HepG2 (cell line): ENCODE measurements around the gene TIMM10. TPM values are rescaled to one million over a fixed set of nuclear protein-coding genes. Genes with fewer than 3 reads are reported as not detected.

Experiments used
- CREBL2 ChIP-seq: sonication (generic); formaldehyde crosslinking; IDR thresholded peaks from 2 replicates; pipeline ENCODE4 v1.8.1; 2023; ENCODE audit warnings: missing genetic modification reagents, mild to moderate bottlenecking, borderline replicate concordance
- FLYWCH1 ChIP-seq: sonication (generic); formaldehyde crosslinking; IDR thresholded peaks from 2 replicates; pipeline ENCODE4 v1.8.1; 2023; ENCODE audit warnings: mild to moderate bottlenecking, missing genetic modification reagents
- GTF2F1 ChIP-seq: fragments of 150-350 bp; IDR thresholded peaks from 2 replicates; pipeline ENCODE4 v1.6.1; 2014; ENCODE audit warnings: low read length
- HOMEZ ChIP-seq: IDR thresholded peaks from 2 replicates; pipeline ENCODE4 v1.6.1; 2016; ENCODE audit warnings: low read depth
- ISX ChIP-seq: sonication (generic); formaldehyde crosslinking; conservative IDR thresholded peaks from 2 replicates; pipeline ENCODE4 v1.5.0; 2020; ENCODE audit warnings: missing genetic modification reagents
- LRRFIP1 ChIP-seq: sonication (generic); formaldehyde crosslinking; conservative IDR thresholded peaks from 2 replicates; pipeline ENCODE4 v1.4.0; 2020; ENCODE audit warnings: missing genetic modification reagents
- MIER2 ChIP-seq: IDR thresholded peaks from 2 replicates; pipeline ENCODE4 v1.6.1; 2016; ENCODE audit warnings: missing biosample characterization, missing genetic modification reagents
- RARA ChIP-seq: IDR thresholded peaks from 2 replicates; pipeline ENCODE4 v1.6.1; 2016; ENCODE audit warnings: missing genetic modification reagents, missing compliant biosample characterization
- SKIL ChIP-seq: sonication (generic); formaldehyde crosslinking; IDR thresholded peaks from 2 replicates; pipeline ENCODE4 v1.8.0; 2022; ENCODE audit warnings: missing genetic modification reagents, mild to moderate bottlenecking, moderate library complexity, borderline replicate concordance
- SOX13 ChIP-seq, 3 experiments: fragments of 450-650 bp in 1 of 3; sonication (generic) in 1 of 3; formaldehyde crosslinking in 1 of 3; IDR thresholded peaks in 2 of 3; conservative IDR thresholded peaks in 1 of 3; 2 replicates each; pipeline versions ENCODE4 v1.5.0 to v1.6.1; 2016 to 2020; ENCODE audit warnings: antibody characterized with exemption in 1 of 3, mild to moderate bottlenecking in 1 of 3, missing compliant biosample characterization in 1 of 3, missing genetic modification reagents in 1 of 3, moderate library complexity in 1 of 3
- ZFP36L1 ChIP-seq: sonication (generic); formaldehyde crosslinking; IDR thresholded peaks from 2 replicates; pipeline ENCODE4 v1.8.0; 2022; ENCODE audit warnings: mild to moderate bottlenecking, missing genetic modification reagents, moderate library complexity
- ZFX ChIP-seq: sonication (generic); formaldehyde crosslinking; IDR thresholded peaks from 2 replicates; pipeline ENCODE4 v1.4.0; 2020; ENCODE audit warnings: mild to moderate bottlenecking, low read depth, missing genetic modification reagents, moderate library complexity
- ZNF503 ChIP-seq: sonication (generic); formaldehyde crosslinking; IDR thresholded peaks from 2 replicates; pipeline ENCODE4 v1.4.0; 2020; ENCODE audit warnings: missing genetic modification reagents
- ZNF670 ChIP-seq: sonication (generic); formaldehyde crosslinking; IDR thresholded peaks from 2 replicates; pipeline ENCODE4 v1.8.0; 2022; ENCODE audit warnings: mild to moderate bottlenecking, missing genetic modification reagents, borderline replicate concordance
- polyA plus RNA-seq, 8 experiments: library from polyadenylated mRNA; depleted of rRNA in 3 of 8; stranded (reverse) in 7 of 8; unstranded in 1 of 8; fragments of >200 nt; fragmentation: Illumina TruSeq in 4 of 8; extraction: Trizol in 4 of 8; gene quantifications; 2 replicates each; pipeline versions ENCODE4 v1.2.1 to v1.2.3, GENCODE V29; 2011 to 2016; ENCODE audit warnings: low read depth in 4 of 8, missing spikeins in 1 of 8, mixed read lengths in 1 of 8; ENCODE audit not compliant: insufficient read depth in 1 of 8
- total RNA-seq, 5 experiments: library from RNA; depleted of rRNA; stranded (reverse); fragments of >200 nt; fragmentation: Illumina TruSeq; extraction: Trizol; gene quantifications; 2 replicates each; pipeline ENCODE4 v1.2.3, GENCODE V29; 2016; ENCODE audit warnings: low read depth in 1 of 5
- TF ChIP-seq, protein P1 (sequence below): sonication (generic); formaldehyde crosslinking; IDR thresholded peaks from 2 replicates; pipeline ENCODE4 v1.5.1; 2020; ENCODE audit warnings: mild to moderate bottlenecking, missing genetic modification reagents

TIMM10 gene
- total and polyA plus RNA-seq, 2 of the 13 experiments (the other 11 are each of a cell fraction or from before 2014, with no cell fraction given), result 67.8 to 82.2 TPM

DNA sequence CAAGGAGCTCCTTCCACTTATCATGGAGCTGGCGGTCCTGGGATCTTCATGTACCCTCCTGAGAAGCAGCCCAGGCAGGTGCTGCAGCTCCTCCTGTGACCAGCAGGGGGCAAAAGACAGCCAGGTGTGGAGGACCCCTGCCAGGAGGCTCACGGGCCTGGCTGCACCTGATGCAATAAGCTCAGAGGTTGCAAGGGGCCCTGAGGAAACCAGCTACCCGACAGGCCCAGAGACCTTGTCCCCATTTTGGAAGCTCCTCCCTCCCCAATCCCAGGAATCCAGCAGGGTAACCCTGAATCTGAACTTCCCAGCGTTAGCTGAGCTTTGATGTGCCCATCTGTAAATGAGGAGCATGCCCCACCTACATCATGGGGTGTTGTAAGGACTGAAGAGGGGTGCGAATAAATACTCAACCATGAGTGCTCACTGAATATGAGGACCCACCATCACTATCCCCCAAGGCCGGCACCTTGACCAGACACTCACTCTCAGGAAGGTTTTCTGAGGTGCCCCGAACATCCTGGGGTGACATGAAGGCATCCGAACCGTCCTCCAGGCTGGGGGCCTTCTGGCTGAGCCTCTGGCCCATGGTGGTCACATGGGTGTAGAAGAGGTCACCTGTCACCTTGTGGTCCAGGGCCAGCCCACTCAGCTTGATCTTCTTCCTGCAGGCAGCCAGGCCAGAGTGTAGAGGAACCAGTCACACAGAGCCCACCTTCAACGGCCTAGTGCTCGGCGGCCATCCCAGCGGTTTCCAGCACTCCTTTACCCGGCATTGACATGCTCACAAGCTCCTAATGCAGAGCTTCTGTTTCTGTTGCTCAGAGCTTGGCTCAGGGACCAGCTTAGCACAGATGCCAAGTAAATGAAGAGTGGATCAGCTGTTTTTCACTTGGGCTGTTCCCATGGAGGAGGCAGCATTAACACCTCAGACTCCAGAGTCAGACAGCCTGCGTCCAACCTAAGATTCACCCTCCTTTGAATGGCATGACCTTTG lies 36.7 kb downstream of the TIMM10 start (continued):
- TF ChIP-seq, protein P1, sequence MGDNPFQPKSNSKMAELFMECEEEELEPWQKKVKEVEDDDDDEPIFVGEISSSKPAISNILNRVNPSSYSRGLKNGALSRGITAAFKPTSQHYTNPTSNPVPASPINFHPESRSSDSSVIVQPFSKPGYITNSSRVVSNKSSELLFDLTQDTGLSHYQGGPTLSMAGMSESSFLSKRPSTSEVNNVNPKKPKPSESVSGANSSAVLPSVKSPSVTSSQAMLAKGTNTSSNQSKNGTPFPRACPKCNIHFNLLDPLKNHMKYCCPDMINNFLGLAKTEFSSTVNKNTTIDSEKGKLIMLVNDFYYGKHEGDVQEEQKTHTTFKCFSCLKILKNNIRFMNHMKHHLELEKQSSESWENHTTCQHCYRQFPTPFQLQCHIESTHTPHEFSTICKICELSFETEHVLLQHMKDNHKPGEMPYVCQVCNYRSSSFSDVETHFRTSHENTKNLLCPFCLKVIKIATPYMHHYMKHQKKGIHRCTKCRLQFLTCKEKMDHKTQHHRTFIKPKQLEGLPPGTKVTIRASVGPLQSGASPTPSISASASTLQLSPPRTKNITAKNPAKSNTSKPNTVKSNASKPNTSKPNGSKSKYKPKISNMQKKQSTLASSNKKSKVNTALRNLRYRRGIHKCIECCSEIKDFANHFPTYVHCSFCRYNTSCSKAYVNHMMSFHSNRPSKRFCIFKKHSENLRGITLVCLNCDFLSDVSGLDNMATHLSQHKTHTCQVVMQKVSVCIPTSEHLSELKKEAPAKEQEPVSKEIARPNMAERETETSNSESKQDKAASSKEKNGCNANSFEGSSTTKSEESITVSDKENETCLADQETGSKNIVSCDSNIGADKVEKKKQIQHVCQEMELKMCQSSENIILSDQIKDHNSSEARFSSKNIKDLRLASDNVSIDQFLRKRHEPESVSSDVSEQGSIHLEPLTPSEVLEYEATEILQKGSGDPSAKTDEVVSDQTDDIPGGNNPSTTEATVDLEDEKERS, result no peak; the same call in 1 of the 2 replicates
- TF ChIP-seq CREBL2 (CRISPR knock-in tag), result 0 out of 2 replicates have a peak, but pooled peaks have one; percentile 43
- TF ChIP-seq ISX (CRISPR knock-in tag), result no peak
- no peak for TF ChIP-seq FLYWCH1 (CRISPR knock-in tag)
- TF ChIP-seq GTF2F1, result no peak
- TF ChIP-seq HOMEZ (CRISPR knock-in tag), result no peak
- TF ChIP-seq SOX13 (IDR thresholded peaks at IDR 0.05), result no peak
- TF ChIP-seq SOX13 (CRISPR knock-in tag; conservative IDR thresholded peaks at IDR 0.05 in 1 of 2, IDR thresholded peaks at IDR 0.05 in 1 of 2), result peak in 1 of 2 experiments; percentile 44; a peak in 1 of 4 replicates
- TF ChIP-seq RARA (CRISPR knock-in tag), result 0 out of 2 replicates have a peak, but pooled peaks have one; percentile 15
- no peak for TF ChIP-seq LRRFIP1 (CRISPR knock-in tag)
- TF ChIP-seq ZFP36L1, result no peak
- TF ChIP-seq ZNF503 (CRISPR knock-in tag), result no peak
- no peak for TF ChIP-seq MIER2 (CRISPR knock-in tag)
- no peak for TF ChIP-seq SKIL
- TF ChIP-seq ZNF670 (CRISPR knock-in tag), result no peak
- peak; percentile 58; the same call in 1 of the 2 replicates for TF ChIP-seq ZFX (CRISPR knock-in tag)
